CD14-positive monocyte (primary cell): ENCODE results near the gene WDR7. TPM values are rescaled to one million over a fixed set of nuclear protein-coding genes. Genes with fewer than 3 reads are reported as not detected.

Experiments used
- DNase-seq, 3 donors: peaks; one replicate each; pipeline ENCODE4 v3.0.0-alpha.2; 2011 to 2022
- H2AFZ ChIP-seq: 2 replicates; pipeline ENCODE4 v1.6.0; 2012; ENCODE audit warnings: mild to moderate bottlenecking, low read depth, low read length, inconsistent platforms; ENCODE audit not compliant: insufficient read depth, poor library complexity, severe bottlenecking
- H3K27ac ChIP-seq, 2 donors: 1 replicate in 1 of 2; 2 replicates in 1 of 2; pipeline ENCODE4 v1.5.1; 2012 to 2013; ENCODE audit warnings: low read length in 2 of 2, control low read depth in 1 of 2, inconsistent platforms in 1 of 2, low read depth in 1 of 2, mild to moderate bottlenecking in 1 of 2
- H3K27me3 ChIP-seq, 2 donors: one replicate each; pipeline versions ENCODE4 v1.6.0 to v1.6.1; 2011 to 2013; ENCODE audit warnings: low read length in 2 of 2; ENCODE audit not compliant: control insufficient read depth in 2 of 2, insufficient read depth in 2 of 2
- H3K36me3 ChIP-seq, 2 donors: replicated peaks in 1 of 2; 1 replicate in 1 of 2; 2 replicates in 1 of 2; pipeline versions ENCODE4 v1.5.1 to v1.6.1; 2012 to 2013; ENCODE audit warnings: low read length in 2 of 2, control low read depth in 1 of 2, inconsistent platforms in 1 of 2, mild to moderate bottlenecking in 1 of 2; ENCODE audit not compliant: insufficient read depth in 2 of 2, control insufficient read depth in 1 of 2
- H3K4me1 ChIP-seq, 2 donors: 1 replicate in 1 of 2; 2 replicates in 1 of 2; pipeline versions ENCODE4 v1.5.1 to v1.6.1; 2012 to 2013; ENCODE audit warnings: low read length in 2 of 2, control low read depth in 1 of 2, inconsistent platforms in 1 of 2, mild to moderate bottlenecking in 1 of 2, moderate library complexity in 1 of 2; ENCODE audit not compliant: insufficient read depth in 2 of 2, control insufficient read depth in 1 of 2
- H3K4me2 ChIP-seq: replicated peaks from 2 replicates; pipeline ENCODE3; 2012; ENCODE audit warnings: low read length, moderate library complexity, mild to moderate bottlenecking; ENCODE audit not compliant: poor library complexity, severe bottlenecking; ENCODE audit errors: extremely low read depth
- H3K4me3 ChIP-seq, 3 experiments: fragments of 200-600 bp in 1 of 3; sonication (generic) in 1 of 3; replicated peaks in 1 of 3; 1 replicate in 2 of 3; 2 replicates in 1 of 3; pipeline ENCODE4 v1.5.1; 2011 to 2013; ENCODE audit warnings: low read length in 3 of 3, mild to moderate bottlenecking in 3 of 3, control low read depth in 2 of 3, low read depth in 2 of 3, inconsistent platforms in 1 of 3, moderate library complexity in 1 of 3
- H3K79me2 ChIP-seq: 2 replicates; pipeline ENCODE4 v1.6.0; 2012; ENCODE audit warnings: mild to moderate bottlenecking, control low read depth, inconsistent platforms, low read length, moderate library complexity; ENCODE audit not compliant: insufficient read depth
- H3K9ac ChIP-seq: 2 replicates; pipeline ENCODE4 v1.6.0; 2017; ENCODE audit warnings: low read length, mild to moderate bottlenecking; ENCODE audit not compliant: insufficient read depth, poor library complexity, severe bottlenecking
- H3K9me3 ChIP-seq, 2 donors: replicated peaks in 1 of 2; 1 replicate in 1 of 2; 2 replicates in 1 of 2; pipeline versions ENCODE4 v1.5.1 to v1.6.1; 2012 to 2013; ENCODE audit warnings: low read length in 2 of 2, control low read depth in 1 of 2; ENCODE audit not compliant: control insufficient read depth in 1 of 2, insufficient read depth in 1 of 2
- H4K20me1 ChIP-seq: 2 replicates; pipeline ENCODE4 v1.6.0; 2012; ENCODE audit warnings: mild to moderate bottlenecking, low read length, control low read depth, moderate library complexity; ENCODE audit not compliant: insufficient read depth
- H3K27ac Mint-ChIP-seq, 7 donors: one replicate each; pipeline ENCODE4 v1.8.0; 2020; ENCODE audit warnings: mild to moderate bottlenecking in 7 of 7, mixed read lengths in 7 of 7, moderate library complexity in 6 of 7, inconsistent platforms in 2 of 7
- H3K27me3 Mint-ChIP-seq, 3 donors: one replicate each; pipeline ENCODE4 v1.8.0; 2021 to 2022; ENCODE audit warnings: low read depth in 3 of 3, mild to moderate bottlenecking in 3 of 3, mixed read lengths in 3 of 3, moderate library complexity in 3 of 3, inconsistent platforms in 1 of 3
- H3K36me3 Mint-ChIP-seq, 2 donors: one replicate each; pipeline ENCODE4 v1.8.0; 2020; ENCODE audit warnings: mixed read lengths in 2 of 2, inconsistent platforms in 1 of 2, mild to moderate bottlenecking in 1 of 2
- H3K4me1 Mint-ChIP-seq: one replicate; pipeline ENCODE4 v1.8.0; 2020; ENCODE audit warnings: mild to moderate bottlenecking, mixed read lengths
- H3K4me3 Mint-ChIP-seq, 2 donors: one replicate each; pipeline ENCODE4 v1.8.0; 2020; ENCODE audit warnings: mild to moderate bottlenecking in 2 of 2, mixed read lengths in 2 of 2, moderate library complexity in 1 of 2
- H3K9me3 Mint-ChIP-seq, 7 donors: one replicate each; pipeline ENCODE4 v1.8.0; 2020 to 2022; ENCODE audit warnings: mixed read lengths in 7 of 7, mild to moderate bottlenecking in 6 of 7, moderate library complexity in 6 of 7, inconsistent platforms in 2 of 7
- CTCF ChIP-seq: fragments of 200-600 bp; IDR thresholded peaks from one replicate; pipeline ENCODE4 v1.8.0; 2022; ENCODE audit warnings: antibody characterized with exemption, mild to moderate bottlenecking
- WGBS: methylation state at CpG from one replicate; pipeline ENCODE4 v1.1.5; 2013; ENCODE audit warnings: missing lambda C conversion rate; ENCODE audit not compliant: insufficient coverage; 5-methylcytosine and 5-hydroxymethylcytosine counted together
- intact Hi-C, 2 donors: fragments of 100-400 bp; cut with micrococcal nuclease; formaldehyde crosslinking; loops; one replicate each; pipeline versions ENCODE4 v1.15.0 to v1.15.1; 2023
- polyA plus RNA-seq, 3 donors: library from polyadenylated mRNA; depleted of rRNA in 1 of 3; unstranded in 2 of 3; stranded (reverse) in 1 of 3; fragments of 300-500 nt in 2 of 3; fragments of >200 nt in 1 of 3; fragmentation: Illumina TruSeq in 2 of 3; gene quantifications; 1 replicate in 2 of 3; 2 replicates in 1 of 3; pipeline ENCODE4 v1.2.3, GENCODE V29; 2012 to 2021

The WDR7 gene
- polyA plus RNA-seq, 3 donors: 9.1 to 23.6 (median 9.5) TPM

- no peaks in the 10 kb centered on the region for H3K27me3 Mint-ChIP-seq
- Histone ChIP-seq H3K79me2 (no peaks in the 10 kb centered on the region), H3K9ac (no peak overlapping the region), H3K4me3 (no peak overlapping the region), H3K27me3 (no peaks in the 10 kb centered on the region), H4K20me1 (no peaks in the 10 kb centered on the region), H2AFZ (no peak overlapping the region), H3K27ac (no peak overlapping the region), H3K4me2 (no peak overlapping the region), H3K36me3 (no peaks in the 10 kb centered on the region), H3K9me3 (no peaks in the 10 kb centered on the region), H3K4me1 (no peaks in the 10 kb centered on the region)
- intact Hi-C loops: no loop called here
- H3K4me1 Mint-ChIP-seq: no peaks in the 10 kb centered on the region
- H3K4me3 Mint-ChIP-seq: no peak overlapping the region
- H3K27ac Mint-ChIP-seq: no peak overlapping the region
- TF ChIP-seq CTCF: no peak
- H3K9me3 Mint-ChIP-seq: no peaks in the 10 kb centered on the region
- no peak for DNase-seq
- peaks cover 0 to 5% of the 10 kb centered on the region in 2 donors for H3K36me3 Mint-ChIP-seq
Observed at GRCh38 chr18:56982766-56983165, 331.6 kb downstream of the WDR7 start.

GRCh38 chr18:56983275-56983992 is 332.3 kb downstream of the WDR7 start:
- WGBS: no CpG with 5 or more reads among the region's 1 CpG
- Histone ChIP-seq H3K36me3 (no peaks in the 10 kb centered on the region), H3K9ac (no peak overlapping the region), H3K4me1 (no peaks in the 10 kb centered on the region), H3K9me3 (no peaks in the 10 kb centered on the region), H3K27me3 (no peaks in the 10 kb centered on the region), H4K20me1 (no peaks in the 10 kb centered on the region), H3K79me2 (no peaks in the 10 kb centered on the region), H3K27ac (no peak overlapping the region), H3K4me3 (no peak overlapping the region), H3K4me2 (no peak overlapping the region), H2AFZ (no peak overlapping the region)
- no peak overlapping the region for H3K4me3 Mint-ChIP-seq
- H3K27ac Mint-ChIP-seq: no peak overlapping the region
- no peaks in the 10 kb centered on the region for H3K27me3 Mint-ChIP-seq
- H3K36me3 Mint-ChIP-seq: peaks cover 0 to 5% of the 10 kb centered on the region in 2 donors
- TF ChIP-seq CTCF: no peak
- DNase-seq: no peak
- no peaks in the 10 kb centered on the region for H3K9me3 Mint-ChIP-seq
- H3K4me1 Mint-ChIP-seq: no peaks in the 10 kb centered on the region
- intact Hi-C loops: no loop called here
